Glutamatergic neuron (in vitro differentiated cells): ENCODE measurements around the gene FOXL1. TPM values are rescaled to one million over a fixed set of nuclear protein-coding genes. Genes with fewer than 3 reads are reported as not detected.

ENCODE experiments used
- DNase-seq: peaks from one replicate; pipeline ENCODE4 v3.0.0; 2022
- H3K27ac Mint-ChIP-seq: one replicate; pipeline ENCODE4 v1.8.0; 2020; ENCODE audit warnings: mild to moderate bottlenecking, mixed read lengths, inconsistent platforms; ENCODE audit not compliant: unreplicated experiment
- H3K27me3 Mint-ChIP-seq: one replicate; pipeline ENCODE4 v1.8.0; 2020; ENCODE audit warnings: mild to moderate bottlenecking, moderate library complexity, mixed read lengths, inconsistent platforms; ENCODE audit not compliant: unreplicated experiment
- H3K36me3 Mint-ChIP-seq: one replicate; pipeline ENCODE4 v1.8.0; 2020; ENCODE audit warnings: mild to moderate bottlenecking, mixed read lengths, inconsistent platforms; ENCODE audit not compliant: unreplicated experiment
- H3K4me1 Mint-ChIP-seq: one replicate; pipeline ENCODE4 v1.8.0; 2020; ENCODE audit warnings: mild to moderate bottlenecking, low read depth, mixed read lengths, inconsistent platforms; ENCODE audit not compliant: unreplicated experiment
- H3K4me3 Mint-ChIP-seq: one replicate; pipeline ENCODE4 v1.8.0; 2020; ENCODE audit warnings: mild to moderate bottlenecking, mixed read lengths, inconsistent platforms; ENCODE audit not compliant: unreplicated experiment
- H3K9me3 Mint-ChIP-seq: one replicate; pipeline ENCODE4 v1.8.0; 2020; ENCODE audit warnings: mild to moderate bottlenecking, moderate library complexity, mixed read lengths, inconsistent platforms; ENCODE audit not compliant: unreplicated experiment
- total RNA-seq: library from RNA; stranded (reverse); fragmentation: NEBNext Ultra II Directional; extraction: Animal tissue kit (Norgen Biotek cat#: 25700); gene quantifications from one replicate; pipeline ENCODE4 v1.2.1, GENCODE V29; 2021; ENCODE audit not compliant: unreplicated experiment
- TF ChIP-seq, protein P1 (sequence below): fragments of 200-600 bp; sonication (generic); IDR thresholded peaks from one replicate; pipeline ENCODE4 v1.5.0; 2021; ENCODE audit not compliant: partially characterized antibody, unreplicated experiment

Gene FOXL1
- total RNA-seq, 1 donor from 2014 or later, result not detected

DNA sequence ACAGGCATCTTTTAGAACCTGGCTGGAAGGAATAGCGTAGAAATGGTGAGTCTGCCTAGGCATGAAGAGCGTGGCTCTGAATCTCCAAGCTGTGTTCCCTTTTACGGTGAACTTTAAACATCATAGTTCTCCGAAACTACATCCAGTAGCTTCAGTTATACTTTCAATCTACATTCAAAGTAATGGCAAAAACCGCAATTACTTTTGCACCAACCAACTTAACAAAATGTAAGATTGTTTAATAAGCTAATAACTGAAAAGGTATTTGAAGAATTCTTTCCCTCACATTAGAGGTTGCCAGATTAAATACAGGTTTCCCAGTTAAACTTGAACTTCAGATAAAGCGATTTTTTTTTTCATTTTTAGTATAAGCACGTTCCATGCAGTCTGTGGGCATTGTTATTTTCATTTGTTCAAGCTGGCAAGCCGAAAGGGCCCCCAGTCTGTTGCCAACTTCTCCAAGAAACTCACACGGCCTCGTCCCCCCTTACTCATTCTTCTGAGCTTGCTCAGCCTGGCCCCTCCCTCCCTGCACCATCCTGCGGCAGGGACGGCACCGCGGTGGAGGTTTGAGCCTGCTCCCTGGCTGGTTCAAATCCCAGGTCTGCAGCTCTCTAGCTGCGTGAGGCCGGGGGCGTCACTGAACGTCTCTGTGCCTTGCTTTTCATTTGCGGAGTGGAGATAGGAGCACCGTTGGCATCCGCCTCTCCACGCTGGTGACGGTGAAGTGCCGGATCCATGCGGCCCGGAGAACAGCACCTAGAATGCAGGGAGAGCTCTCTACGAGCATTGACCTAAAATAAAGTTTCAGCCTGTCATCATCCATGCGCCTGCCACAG lies 19.8 kb upstream of the FOXL1 start:
- Mint-ChIP-seq H3K36me3 (peaks cover 6% of the 10 kb centered on the region), H3K27ac (no peak overlapping the region), H3K27me3 (peaks cover 5% of the 10 kb centered on the region), H3K4me3 (no peak overlapping the region), H3K4me1 (peaks cover 12% of the 10 kb centered on the region), H3K9me3 (peaks cover 3% of the 10 kb centered on the region)
- TF ChIP-seq, protein P1, sequence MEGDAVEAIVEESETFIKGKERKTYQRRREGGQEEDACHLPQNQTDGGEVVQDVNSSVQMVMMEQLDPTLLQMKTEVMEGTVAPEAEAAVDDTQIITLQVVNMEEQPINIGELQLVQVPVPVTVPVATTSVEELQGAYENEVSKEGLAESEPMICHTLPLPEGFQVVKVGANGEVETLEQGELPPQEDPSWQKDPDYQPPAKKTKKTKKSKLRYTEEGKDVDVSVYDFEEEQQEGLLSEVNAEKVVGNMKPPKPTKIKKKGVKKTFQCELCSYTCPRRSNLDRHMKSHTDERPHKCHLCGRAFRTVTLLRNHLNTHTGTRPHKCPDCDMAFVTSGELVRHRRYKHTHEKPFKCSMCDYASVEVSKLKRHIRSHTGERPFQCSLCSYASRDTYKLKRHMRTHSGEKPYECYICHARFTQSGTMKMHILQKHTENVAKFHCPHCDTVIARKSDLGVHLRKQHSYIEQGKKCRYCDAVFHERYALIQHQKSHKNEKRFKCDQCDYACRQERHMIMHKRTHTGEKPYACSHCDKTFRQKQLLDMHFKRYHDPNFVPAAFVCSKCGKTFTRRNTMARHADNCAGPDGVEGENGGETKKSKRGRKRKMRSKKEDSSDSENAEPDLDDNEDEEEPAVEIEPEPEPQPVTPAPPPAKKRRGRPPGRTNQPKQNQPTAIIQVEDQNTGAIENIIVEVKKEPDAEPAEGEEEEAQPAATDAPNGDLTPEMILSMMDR, result no peak
- no peak for DNase-seq

DNA sequence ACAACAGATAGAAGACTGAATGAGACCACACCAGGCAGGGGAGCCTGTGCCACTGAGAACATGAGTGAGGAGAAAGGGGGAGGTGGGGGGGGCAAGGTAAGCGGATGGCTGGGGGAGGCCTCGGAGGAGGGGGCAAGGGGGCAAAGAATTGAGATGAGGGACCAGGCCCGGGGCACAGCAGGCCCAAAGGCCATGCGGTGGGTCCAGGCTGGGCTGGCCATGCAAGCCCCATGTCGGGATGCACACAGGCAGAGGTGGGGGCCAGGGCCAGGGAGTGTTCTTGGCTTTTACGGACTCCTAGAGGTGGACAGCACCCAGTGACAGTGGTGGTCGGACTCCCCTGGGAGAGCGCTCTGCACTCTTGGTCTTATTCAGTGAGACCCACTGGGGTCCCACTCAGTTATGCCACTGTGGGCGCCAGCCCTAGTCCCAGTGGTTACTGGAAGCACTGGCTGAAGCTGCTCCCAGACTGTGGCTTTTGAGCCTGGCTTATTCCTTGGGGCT lies 18.5 kb upstream of the FOXL1 start:
- H3K4me1 Mint-ChIP-seq, result peaks cover 9% of the 10 kb centered on the region
- no peak for DNase-seq
- no peak overlapping the region for H3K4me3 Mint-ChIP-seq

DNA sequence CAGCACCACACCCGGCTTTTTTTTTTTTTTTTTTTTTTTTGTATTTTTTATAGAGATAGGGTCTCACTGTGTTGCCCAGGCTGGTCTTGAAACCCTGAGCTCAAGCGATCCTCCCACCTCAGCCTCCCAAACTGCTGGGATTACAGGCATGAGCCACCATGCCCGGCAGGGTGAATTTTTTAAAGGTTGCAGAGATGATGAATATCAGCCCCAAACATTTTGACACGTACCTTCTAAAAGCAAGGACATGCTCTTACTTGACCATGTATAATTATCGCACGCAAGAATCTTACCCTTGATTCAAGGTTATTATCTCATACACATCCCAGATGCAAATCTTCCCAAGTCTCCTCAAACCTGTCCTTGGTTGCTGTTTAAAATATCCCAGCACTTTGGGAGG lies 16.0 kb upstream of the FOXL1 start:
- H3K4me1 Mint-ChIP-seq, result peaks cover 7% of the 10 kb centered on the region
- H3K4me3 Mint-ChIP-seq, result no peak overlapping the region
- H3K27me3 Mint-ChIP-seq, result peaks cover 9% of the 10 kb centered on the region
- no peak for DNase-seq
- H3K36me3 Mint-ChIP-seq, result no peaks in the 10 kb centered on the region
- TF ChIP-seq, protein P1, result no peak
- H3K9me3 Mint-ChIP-seq, result peaks cover 3% of the 10 kb centered on the region
- no peak overlapping the region for H3K27ac Mint-ChIP-seq

More for the DNA sequence above, 18.5 kb upstream of the FOXL1 start:
- Mint-ChIP-seq H3K9me3 (peaks cover 1% of the 10 kb centered on the region), H3K36me3 (no peaks in the 10 kb centered on the region), H3K27me3 (peaks cover 2% of the 10 kb centered on the region), H3K27ac (no peak overlapping the region)
- TF ChIP-seq, protein P1, result no peak

DNA sequence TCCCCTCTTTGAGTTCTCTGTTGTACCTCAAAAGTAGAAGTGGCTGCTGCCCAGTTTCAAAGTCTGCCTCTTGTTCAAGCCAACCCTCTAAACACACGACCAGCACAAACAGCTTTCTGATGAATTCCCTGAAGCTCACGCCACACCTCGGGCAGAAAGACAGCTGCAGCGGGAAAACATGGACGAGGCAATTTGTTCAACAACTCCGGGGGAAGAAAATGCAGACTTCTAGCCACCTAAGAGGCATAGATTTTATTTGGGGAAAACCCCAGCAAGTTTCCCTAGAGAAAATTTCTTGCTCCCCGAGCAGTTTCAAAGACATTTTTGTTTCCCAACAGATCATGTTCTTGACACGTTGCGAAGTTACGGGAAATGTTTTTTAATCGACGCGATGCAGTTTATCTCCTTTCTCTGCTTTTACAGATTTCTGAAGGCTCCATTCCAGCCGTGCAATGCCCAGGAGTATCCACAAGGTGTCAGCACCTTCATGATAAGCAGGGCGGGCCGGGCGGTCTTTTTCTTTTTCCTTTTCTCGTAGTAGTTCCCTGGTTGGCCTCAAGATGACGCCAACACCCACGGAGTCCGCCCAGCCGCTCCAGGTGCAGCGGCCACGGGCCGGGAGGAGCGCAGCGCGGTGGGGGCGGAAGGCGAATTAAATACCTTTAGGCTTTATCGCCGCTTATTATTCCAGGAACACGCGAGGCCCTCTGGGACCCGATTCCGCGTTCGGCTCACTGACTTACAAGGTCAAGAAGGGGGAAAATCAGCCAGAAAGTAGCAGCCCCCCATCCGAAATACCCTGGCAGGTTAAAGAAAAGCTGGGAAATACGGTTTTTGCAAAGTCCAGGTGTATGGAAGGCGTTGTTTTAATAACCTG lies 14.6 kb upstream of the FOXL1 start:
- TF ChIP-seq, protein P1, result peak; percentile 98
- H3K27me3 Mint-ChIP-seq, result peaks cover 11% of the 10 kb centered on the region
- peaks cover 7% of the 10 kb centered on the region for H3K4me1 Mint-ChIP-seq
- no peaks in the 10 kb centered on the region for H3K36me3 Mint-ChIP-seq
- no peak overlapping the region for H3K27ac Mint-ChIP-seq
- peaks cover 3% of the 10 kb centered on the region for H3K9me3 Mint-ChIP-seq
- peak overlapping the region; percentile 16 for H3K4me3 Mint-ChIP-seq
- peak; percentile 89 for DNase-seq
